ENCODE results near the gene NOL3.

NOL3 gene

GRCh38 chr16:67142342-67142741, 28.0 kb upstream of the NOL3 start:
- TF ChIP-seq CTCF (IDR thresholded peaks at IDR 0.05; ENCODE audit: control extremely low read depth, extremely low read depth, low read depth, missing control alignments), result no peak
- DNase-seq (ENCODE audit: extremely low spot score), result no peak
- ChIA-PET POLR2A (no interaction called here), CTCF (interaction anchor here (0.9 to 7.5 kb wide), 6 partner anchors 9 to 144 kb away, joined by 3 to 71 read pairs (median 4); no protein-coding TSS in a partner anchor)

- CTCF ChIA-PET, result interaction anchor here (1.2 to 7.5 kb wide), 3 partner anchors 9 to 127 kb away, joined by 3 to 71 read pairs (median 3); no protein-coding TSS in a partner anchor
- DNase-seq (ENCODE audit: extremely low spot score), result no peak
- TF ChIP-seq CTCF (IDR thresholded peaks at IDR 0.05; ENCODE audit: control extremely low read depth, extremely low read depth, low read depth, missing control alignments), result no peak
- POLR2A ChIA-PET, result no interaction called here
Observed at GRCh38 chr16:67144943-67145342, 25.4 kb upstream of the NOL3 start.

DNA sequence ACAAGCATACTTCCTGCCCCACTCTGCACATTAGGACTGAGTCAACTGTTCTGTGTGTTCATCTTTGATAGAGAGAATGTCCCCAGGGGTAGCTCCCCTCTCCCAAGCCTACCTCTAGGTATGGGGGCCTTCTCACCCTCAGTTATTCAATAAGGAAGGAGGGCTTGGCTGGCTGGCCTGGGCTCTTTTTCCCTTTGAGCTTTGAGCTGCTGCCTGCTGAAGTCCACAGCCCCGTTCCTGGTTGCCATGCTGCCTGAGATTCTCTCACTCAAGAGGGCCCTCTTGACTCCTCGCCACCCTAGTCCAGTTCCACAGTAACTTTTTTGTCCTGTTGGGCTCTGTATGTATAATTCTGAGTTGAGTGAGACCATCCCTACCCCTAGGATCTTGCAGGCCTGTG, 24.6 kb upstream of the NOL3 start:
- no peak for TF ChIP-seq CTCF (IDR thresholded peaks at IDR 0.05; ENCODE audit: control extremely low read depth, extremely low read depth, low read depth, missing control alignments)
- POLR2A ChIA-PET, result no interaction called here
- CTCF ChIA-PET, result interaction anchor here (1.2 to 7.5 kb wide), 2 partner anchors 8 to 128 kb away, joined by 3 to 71 read pairs; no protein-coding TSS in a partner anchor
- DNase-seq (ENCODE audit: extremely low spot score), result no peak

- POLR2A ChIA-PET, result interaction anchor here (0.6 kb wide), 1 partner anchor 8 kb away, joined by 6 read pairs; no protein-coding TSS in a partner anchor
- CTCF ChIA-PET, result interaction anchor here (0.9 to 1.2 kb wide), 2 partner anchors 9 to 186 kb away, joined by 3 to 5 read pairs; partner anchors contain the start of gene CES3
- DNase-seq (ENCODE audit: extremely low spot score), result no peak
- peak; percentile 19 for TF ChIP-seq CTCF (IDR thresholded peaks at IDR 0.05; ENCODE audit: control extremely low read depth, extremely low read depth, low read depth, missing control alignments)
Observed at GRCh38 chr16:67146523-67147357, 23.6 kb upstream of the NOL3 start.

DNA sequence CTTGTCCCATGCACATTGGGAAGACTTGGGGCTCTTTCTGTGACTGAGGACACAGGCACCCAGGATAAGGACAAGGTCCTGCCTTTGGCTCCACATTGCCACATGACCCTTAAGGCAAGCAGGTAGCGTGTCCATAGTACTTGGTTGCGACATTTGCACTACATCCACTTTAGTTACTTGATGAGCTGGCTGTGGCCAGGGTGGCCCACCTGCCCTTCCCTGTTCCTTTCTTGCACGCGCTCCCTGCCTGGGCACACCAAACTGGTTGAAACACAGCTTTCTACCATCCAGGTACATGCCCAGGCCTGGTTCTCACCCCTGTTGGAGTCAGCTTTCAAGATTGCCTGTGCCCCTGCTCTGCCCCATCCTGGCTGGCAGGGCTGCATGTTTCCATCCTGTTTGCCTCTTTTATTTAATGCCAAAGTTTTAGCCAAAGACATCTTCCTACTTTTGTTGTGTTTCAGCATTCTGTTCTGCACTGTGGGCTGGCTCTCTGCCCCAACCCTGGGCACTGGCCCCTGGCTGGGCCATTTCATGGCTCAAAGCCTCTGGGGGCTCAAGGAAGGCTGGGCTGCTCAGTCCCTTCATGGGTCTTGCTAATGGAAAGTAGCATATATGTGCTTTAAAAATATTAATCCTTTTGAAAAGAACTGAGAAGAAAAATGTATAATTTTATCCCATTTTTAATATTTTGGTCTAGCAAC, 22.7 kb upstream of the NOL3 start:
- no peak for TF ChIP-seq CTCF (IDR thresholded peaks at IDR 0.05; ENCODE audit: control extremely low read depth, extremely low read depth, low read depth, missing control alignments)
- no peak for DNase-seq (ENCODE audit: extremely low spot score)
- CTCF ChIA-PET, result interaction anchor here (0.9 to 1.2 kb wide), 2 partner anchors 8 to 187 kb away, joined by 3 to 5 read pairs; partner anchors contain the start of gene CES3
- POLR2A ChIA-PET, result interaction anchor here (0.6 kb wide), 1 partner anchor 9 kb away, joined by 6 read pairs; no protein-coding TSS in a partner anchor

GRCh38 chr16:67148221-67148620, 22.1 kb upstream of the NOL3 start:
- CTCF ChIA-PET, result interaction anchor here (1.2 to 1.5 kb wide), 2 partner anchors 19 to 130 kb away, joined by 3 to 4 read pairs; no protein-coding TSS in a partner anchor
- DNase-seq (ENCODE audit: extremely low spot score), result no peak
- no peak for TF ChIP-seq CTCF (IDR thresholded peaks at IDR 0.05; ENCODE audit: control extremely low read depth, extremely low read depth, low read depth, missing control alignments)
- POLR2A ChIA-PET, result no interaction called here
